CD14-positive monocyte (primary cell): ENCODE measurements around the gene PSD4. TPM values are rescaled to one million over a fixed set of nuclear protein-coding genes. Genes with fewer than 3 reads are reported as not detected.

Source experiments
- DNase-seq, 3 donors: peaks; one replicate each; pipeline ENCODE4 v3.0.0-alpha.2; 2011 to 2022
- H2AFZ ChIP-seq: 2 replicates; pipeline ENCODE4 v1.6.0; 2012; ENCODE audit warnings: mild to moderate bottlenecking, low read depth, low read length, inconsistent platforms; ENCODE audit not compliant: insufficient read depth, poor library complexity, severe bottlenecking
- H3K27ac ChIP-seq, 2 donors: 1 replicate in 1 of 2; 2 replicates in 1 of 2; pipeline ENCODE4 v1.5.1; 2012 to 2013; ENCODE audit warnings: low read length in 2 of 2, control low read depth in 1 of 2, inconsistent platforms in 1 of 2, low read depth in 1 of 2, mild to moderate bottlenecking in 1 of 2
- H3K27me3 ChIP-seq, 2 donors: one replicate each; pipeline versions ENCODE4 v1.6.0 to v1.6.1; 2011 to 2013; ENCODE audit warnings: low read length in 2 of 2; ENCODE audit not compliant: control insufficient read depth in 2 of 2, insufficient read depth in 2 of 2
- H3K36me3 ChIP-seq, 2 donors: replicated peaks in 1 of 2; 1 replicate in 1 of 2; 2 replicates in 1 of 2; pipeline versions ENCODE4 v1.5.1 to v1.6.1; 2012 to 2013; ENCODE audit warnings: low read length in 2 of 2, control low read depth in 1 of 2, inconsistent platforms in 1 of 2, mild to moderate bottlenecking in 1 of 2; ENCODE audit not compliant: insufficient read depth in 2 of 2, control insufficient read depth in 1 of 2
- H3K4me1 ChIP-seq, 2 donors: 1 replicate in 1 of 2; 2 replicates in 1 of 2; pipeline versions ENCODE4 v1.5.1 to v1.6.1; 2012 to 2013; ENCODE audit warnings: low read length in 2 of 2, control low read depth in 1 of 2, inconsistent platforms in 1 of 2, mild to moderate bottlenecking in 1 of 2, moderate library complexity in 1 of 2; ENCODE audit not compliant: insufficient read depth in 2 of 2, control insufficient read depth in 1 of 2
- H3K4me2 ChIP-seq: replicated peaks from 2 replicates; pipeline ENCODE3; 2012; ENCODE audit warnings: low read length, moderate library complexity, mild to moderate bottlenecking; ENCODE audit not compliant: poor library complexity, severe bottlenecking; ENCODE audit errors: extremely low read depth
- H3K4me3 ChIP-seq, 3 experiments: fragments of 200-600 bp in 1 of 3; sonication (generic) in 1 of 3; replicated peaks in 1 of 3; 1 replicate in 2 of 3; 2 replicates in 1 of 3; pipeline ENCODE4 v1.5.1; 2011 to 2013; ENCODE audit warnings: low read length in 3 of 3, mild to moderate bottlenecking in 3 of 3, control low read depth in 2 of 3, low read depth in 2 of 3, inconsistent platforms in 1 of 3, moderate library complexity in 1 of 3
- H3K79me2 ChIP-seq: 2 replicates; pipeline ENCODE4 v1.6.0; 2012; ENCODE audit warnings: mild to moderate bottlenecking, control low read depth, inconsistent platforms, low read length, moderate library complexity; ENCODE audit not compliant: insufficient read depth
- H3K9ac ChIP-seq: 2 replicates; pipeline ENCODE4 v1.6.0; 2017; ENCODE audit warnings: low read length, mild to moderate bottlenecking; ENCODE audit not compliant: insufficient read depth, poor library complexity, severe bottlenecking
- H3K9me3 ChIP-seq, 2 donors: replicated peaks in 1 of 2; 1 replicate in 1 of 2; 2 replicates in 1 of 2; pipeline versions ENCODE4 v1.5.1 to v1.6.1; 2012 to 2013; ENCODE audit warnings: low read length in 2 of 2, control low read depth in 1 of 2; ENCODE audit not compliant: control insufficient read depth in 1 of 2, insufficient read depth in 1 of 2
- H4K20me1 ChIP-seq: 2 replicates; pipeline ENCODE4 v1.6.0; 2012; ENCODE audit warnings: mild to moderate bottlenecking, low read length, control low read depth, moderate library complexity; ENCODE audit not compliant: insufficient read depth
- H3K27ac Mint-ChIP-seq, 7 donors: one replicate each; pipeline ENCODE4 v1.8.0; 2020; ENCODE audit warnings: mild to moderate bottlenecking in 7 of 7, mixed read lengths in 7 of 7, moderate library complexity in 6 of 7, inconsistent platforms in 2 of 7
- H3K27me3 Mint-ChIP-seq, 3 donors: one replicate each; pipeline ENCODE4 v1.8.0; 2021 to 2022; ENCODE audit warnings: low read depth in 3 of 3, mild to moderate bottlenecking in 3 of 3, mixed read lengths in 3 of 3, moderate library complexity in 3 of 3, inconsistent platforms in 1 of 3
- H3K36me3 Mint-ChIP-seq, 2 donors: one replicate each; pipeline ENCODE4 v1.8.0; 2020; ENCODE audit warnings: mixed read lengths in 2 of 2, inconsistent platforms in 1 of 2, mild to moderate bottlenecking in 1 of 2
- H3K4me1 Mint-ChIP-seq: one replicate; pipeline ENCODE4 v1.8.0; 2020; ENCODE audit warnings: mild to moderate bottlenecking, mixed read lengths
- H3K4me3 Mint-ChIP-seq, 2 donors: one replicate each; pipeline ENCODE4 v1.8.0; 2020; ENCODE audit warnings: mild to moderate bottlenecking in 2 of 2, mixed read lengths in 2 of 2, moderate library complexity in 1 of 2
- H3K9me3 Mint-ChIP-seq, 7 donors: one replicate each; pipeline ENCODE4 v1.8.0; 2020 to 2022; ENCODE audit warnings: mixed read lengths in 7 of 7, mild to moderate bottlenecking in 6 of 7, moderate library complexity in 6 of 7, inconsistent platforms in 2 of 7
- CTCF ChIP-seq: fragments of 200-600 bp; IDR thresholded peaks from one replicate; pipeline ENCODE4 v1.8.0; 2022; ENCODE audit warnings: antibody characterized with exemption, mild to moderate bottlenecking
- WGBS: methylation state at CpG from one replicate; pipeline ENCODE4 v1.1.5; 2013; ENCODE audit warnings: missing lambda C conversion rate; ENCODE audit not compliant: insufficient coverage; 5-methylcytosine and 5-hydroxymethylcytosine counted together
- intact Hi-C, 2 donors: fragments of 100-400 bp; cut with micrococcal nuclease; formaldehyde crosslinking; loops; one replicate each; pipeline versions ENCODE4 v1.15.0 to v1.15.1; 2023
- polyA plus RNA-seq, 3 donors: library from polyadenylated mRNA; depleted of rRNA in 1 of 3; unstranded in 2 of 3; stranded (reverse) in 1 of 3; fragments of 300-500 nt in 2 of 3; fragments of >200 nt in 1 of 3; fragmentation: Illumina TruSeq in 2 of 3; gene quantifications; 1 replicate in 2 of 3; 2 replicates in 1 of 3; pipeline ENCODE4 v1.2.3, GENCODE V29; 2012 to 2021

PSD4 gene
- polyA plus RNA-seq, 3 donors, result 11.0 to 47.0 (median 18.2) TPM

GRCh38 chr2:113203217-113203530 lies 29.4 kb downstream of the PSD4 start:
- peaks cover 2 to 4% (median 2%) of the 10 kb centered on the region in 3 donors for H3K27me3 Mint-ChIP-seq

GRCh38 chr2:113203901-113204519 lies 30.2 kb downstream of the PSD4 start:
- H3K4me3 Mint-ChIP-seq, result no peak overlapping the region
- peaks cover 2 to 4% (median 2%) of the 10 kb centered on the region in 3 donors for H3K27me3 Mint-ChIP-seq
- 20% methylated on average over 1 of the region's 5 CpGs for WGBS
- intact Hi-C loops, result loop anchor here in 1 of 2 donors (2.0 to 5.0 kb wide), 2 partner anchors 45 to 168 kb away; no protein-coding TSS in a partner anchor
- peaks cover 34 to 40% of the 10 kb centered on the region in 2 donors for H3K36me3 Mint-ChIP-seq
- Histone ChIP-seq H3K9ac (no peak overlapping the region), H4K20me1 (peaks cover 53% of the 10 kb centered on the region), H3K4me1 (peaks cover 4 to 5% of the 10 kb centered on the region in 2 donors), H3K9me3 (no peaks in the 10 kb centered on the region), H3K4me3 (no peak overlapping the region), H3K27ac (no peak overlapping the region), H3K27me3 (no peaks in the 10 kb centered on the region), H2AFZ (no peak overlapping the region), H3K4me2 (no peak overlapping the region), H3K79me2 (no peaks in the 10 kb centered on the region), H3K36me3 (peaks cover 35 to 40% of the 10 kb centered on the region in 2 donors)
- peaks cover 7% of the 10 kb centered on the region for H3K4me1 Mint-ChIP-seq
- peak; percentile 41 to 72 (median 72) for DNase-seq
- peak; percentile 88 for TF ChIP-seq CTCF
- peak overlapping the region in 2 of 7 donors; percentile 26 to 53 for H3K27ac Mint-ChIP-seq
- H3K9me3 Mint-ChIP-seq, result no peaks in the 10 kb centered on the region

More at GRCh38 chr2:113203217-113203530, 29.4 kb downstream of the PSD4 start:
- H3K9me3 ChIP-seq, result no peaks in the 10 kb centered on the region
- DNase-seq, result no peak
- no peak overlapping the region for H3K4me2 ChIP-seq
- H3K79me2 ChIP-seq, result no peaks in the 10 kb centered on the region
- Mint-ChIP-seq H3K9me3 (no peaks in the 10 kb centered on the region), H3K36me3 (peaks cover 34 to 41% of the 10 kb centered on the region in 2 donors), H3K4me1 (peaks cover 9% of the 10 kb centered on the region), H3K4me3 (no peak overlapping the region), H3K27ac (peak overlapping the region in 2 of 7 donors; percentile 21 to 32)
- H3K4me3 ChIP-seq, result no peak overlapping the region
- peaks cover 36 to 44% of the 10 kb centered on the region in 2 donors for H3K36me3 ChIP-seq
- no peak overlapping the region for H3K9ac ChIP-seq
- peaks cover 59% of the 10 kb centered on the region for H4K20me1 ChIP-seq
- no peaks in the 10 kb centered on the region for H3K27me3 ChIP-seq
- no peak overlapping the region for H3K27ac ChIP-seq
- H2AFZ ChIP-seq, result no peak overlapping the region
- peaks cover 8 to 12% of the 10 kb centered on the region in 2 donors for H3K4me1 ChIP-seq
- no peak for TF ChIP-seq CTCF
- intact Hi-C loops, result loop anchor here in 1 of 2 donors (5.0 kb wide), 1 partner anchor 169 kb away; no protein-coding TSS in a partner anchor
